ENCODE measurements around the gene CTNNBL1.
"Not testable (repeated sequence)": the region's sequence is repeated elsewhere in the genome, so short reads cannot be mapped to it uniquely, and the experiment has no call there.

Gene CTNNBL1

DNA sequence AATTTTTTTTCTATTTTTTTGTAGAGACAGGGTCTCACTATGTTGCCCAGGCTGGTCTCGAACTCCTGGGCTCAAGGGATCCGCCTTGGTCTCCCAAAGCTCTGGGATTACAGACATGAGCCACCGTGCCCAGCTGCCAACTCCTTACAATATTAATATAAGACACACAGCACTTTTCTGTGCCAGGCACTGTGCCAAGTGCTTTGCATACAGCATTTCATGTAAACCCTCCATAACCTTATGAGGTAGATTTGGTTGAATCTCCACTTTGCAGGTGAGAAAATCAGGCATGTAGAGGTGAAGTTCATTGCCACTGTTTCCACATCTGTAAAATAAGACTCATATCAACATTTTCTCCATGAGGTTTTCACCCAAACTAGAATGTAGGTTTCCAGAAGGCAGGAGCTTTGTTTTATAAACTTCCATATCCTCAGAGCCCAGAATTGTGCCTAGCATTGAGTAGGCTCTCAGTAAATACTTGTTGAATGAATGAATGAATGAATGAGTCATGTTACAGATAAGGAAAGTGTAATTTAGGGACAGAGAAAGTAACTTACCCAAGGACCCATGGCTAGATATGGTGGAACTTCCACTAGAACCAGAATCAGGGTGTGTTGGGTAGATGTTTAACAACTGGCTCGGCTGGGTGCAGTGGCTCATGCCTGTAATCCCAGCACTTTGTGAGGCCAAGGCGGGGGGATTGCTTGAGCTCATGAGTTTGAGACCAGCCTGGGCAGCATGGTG lies 3.0 kb upstream of the CTNNBL1 start:
- TF ChIP-seq GATA1 (IDR thresholded peaks at IDR 0.05; ENCODE audit: low read depth, low read length) (no peak), POLR2A (IDR thresholded peaks at IDR 0.05; ENCODE audit: low read length) (no peak)
- DNase-seq, result no peak

DNA sequence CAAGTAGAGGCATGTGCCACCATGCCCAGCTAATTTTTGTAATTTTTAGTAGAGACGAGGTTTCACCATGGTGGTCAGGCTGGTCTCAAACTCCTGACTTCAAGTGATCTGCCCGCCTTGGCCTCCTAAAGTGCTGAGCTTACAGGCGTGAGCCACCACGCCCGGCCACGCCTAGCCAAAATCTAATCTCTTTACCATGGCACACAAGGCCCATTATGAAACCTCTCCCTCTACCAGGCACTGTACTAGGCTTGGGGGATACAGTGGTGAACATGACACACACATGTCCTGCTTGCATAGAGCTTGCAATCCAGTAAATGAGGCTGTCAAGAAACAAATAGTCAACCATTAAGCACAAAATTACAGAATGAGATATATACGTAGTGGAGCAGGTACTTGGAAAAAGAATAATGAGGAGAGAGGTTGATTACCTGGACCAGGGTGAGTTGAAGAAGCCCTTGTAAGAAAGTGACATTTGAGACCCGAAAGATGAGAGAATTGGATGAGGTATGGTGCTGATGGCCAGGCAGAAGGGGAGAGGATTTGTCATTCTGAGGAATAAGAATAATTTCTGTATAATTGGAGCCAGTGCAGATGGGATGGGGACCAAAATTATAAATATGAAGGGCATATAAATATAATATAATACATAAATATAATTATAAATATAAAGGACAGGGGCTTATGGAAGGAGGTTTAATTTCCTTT lies 1.2 kb upstream of the CTNNBL1 start:
- TF ChIP-seq POLR2A (IDR thresholded peaks at IDR 0.05; ENCODE audit: low read length) (no peak), GATA1 (IDR thresholded peaks at IDR 0.05; ENCODE audit: low read depth, low read length) (no peak)
- peak in 1 of 2 experiments; percentile 29 for DNase-seq

DNA sequence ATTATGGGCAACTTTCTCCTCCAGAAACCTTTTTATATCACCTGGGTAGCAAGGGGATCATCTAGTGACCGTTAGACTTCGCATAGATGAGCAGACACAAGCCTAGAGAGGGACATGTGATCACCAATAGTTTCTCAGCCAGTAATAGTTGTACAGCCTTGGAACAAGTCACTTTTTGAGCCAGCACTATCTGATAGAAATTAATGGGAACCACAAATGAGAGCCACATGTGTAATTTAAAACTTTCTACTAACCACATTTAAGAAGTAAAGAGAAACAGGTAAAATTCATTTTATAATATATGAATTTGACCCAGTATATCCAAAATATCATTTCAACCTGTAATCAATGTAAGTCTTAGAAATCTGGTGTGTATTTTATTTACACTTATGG lies 592 bp upstream of the CTNNBL1 start:
- no peak for DNase-seq

DNA sequence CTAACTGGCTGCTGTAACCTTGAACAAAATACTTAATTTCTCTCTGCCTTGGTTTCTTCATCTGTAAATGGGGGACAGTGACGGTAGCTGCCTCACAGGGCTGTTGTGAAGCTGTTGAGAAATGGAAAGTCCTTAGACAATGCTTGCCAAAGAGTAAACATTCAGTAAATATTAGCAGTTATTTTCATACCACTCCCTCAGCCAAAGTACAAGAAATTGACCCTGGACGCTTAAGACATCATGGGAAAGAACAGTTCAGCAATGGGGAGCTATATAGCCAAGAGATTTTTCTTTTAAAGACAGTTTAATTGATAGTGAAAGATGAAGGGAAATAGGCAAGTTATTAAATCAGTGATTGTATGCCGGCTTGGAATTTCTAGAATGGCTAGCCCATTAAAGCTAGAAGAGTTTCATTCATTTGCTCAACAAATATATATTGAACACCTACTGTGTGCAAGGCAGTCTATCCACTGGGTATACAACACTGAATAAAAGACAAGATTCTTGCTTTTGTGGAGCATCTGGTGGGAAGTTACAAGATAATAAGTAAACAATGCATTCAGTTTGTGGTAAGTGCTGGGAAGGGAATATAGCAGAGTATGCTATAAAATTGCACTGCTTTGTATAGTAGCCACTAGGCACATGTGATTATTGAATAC lies 2.0 kb downstream of the CTNNBL1 start:
- TF ChIP-seq GATA1 (IDR thresholded peaks at IDR 0.05; ENCODE audit: low read depth, low read length) (no peak), POLR2A (IDR thresholded peaks at IDR 0.05; ENCODE audit: low read length) (no peak)
- no peak for DNase-seq

More for the DNA sequence above, 592 bp upstream of the CTNNBL1 start:
- TF ChIP-seq POLR2A (IDR thresholded peaks at IDR 0.05; ENCODE audit: low read length) (no peak), GATA1 (IDR thresholded peaks at IDR 0.05; ENCODE audit: low read depth, low read length) (no peak)

DNA sequence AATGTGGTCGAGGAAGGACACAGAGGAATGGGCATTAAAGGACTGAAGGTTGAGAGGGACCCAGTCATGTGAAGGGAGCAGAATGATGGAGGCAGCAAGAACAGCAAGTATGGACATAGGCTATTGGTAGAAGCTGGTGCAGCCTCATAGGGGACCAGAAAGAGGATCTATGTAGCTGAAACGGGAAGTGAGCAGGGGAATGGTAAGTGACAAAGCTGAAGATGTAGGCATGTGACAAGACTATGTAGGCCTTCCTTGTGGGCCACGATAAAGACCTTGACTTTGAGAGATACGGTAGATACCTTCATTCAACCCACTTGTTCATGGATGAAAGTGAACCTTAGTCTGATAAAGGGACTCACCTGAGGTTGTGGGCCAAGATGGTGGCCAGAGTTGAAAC lies 3.5 kb downstream of the CTNNBL1 start:
- TF ChIP-seq POLR2A (IDR thresholded peaks at IDR 0.05; ENCODE audit: low read length) (no peak), GATA1 (IDR thresholded peaks at IDR 0.05; ENCODE audit: low read depth, low read length) (no peak)
- DNase-seq, result no peak

DNA sequence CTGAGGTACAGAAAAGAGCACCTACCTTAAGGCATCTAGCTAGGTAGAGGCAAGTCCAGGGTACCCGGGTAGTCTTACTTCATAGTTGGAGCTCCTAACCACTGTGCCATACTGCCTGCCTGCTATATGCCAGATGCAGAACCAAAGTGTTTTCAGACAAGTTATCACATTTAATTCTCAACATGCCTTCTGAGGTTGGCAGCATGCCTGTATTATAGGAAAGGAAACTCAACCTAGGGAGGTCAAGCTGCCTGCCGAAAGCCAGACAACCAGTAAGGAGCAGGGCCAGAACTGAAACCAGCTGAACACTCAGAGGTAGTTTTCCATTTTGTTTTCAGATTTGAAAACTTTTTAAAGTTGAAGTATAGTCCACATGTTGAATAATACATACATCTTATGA lies 5.4 kb downstream of the CTNNBL1 start:
- DNase-seq, result peak in 1 of 2 experiments; percentile 14
- TF ChIP-seq POLR2A (IDR thresholded peaks at IDR 0.05; ENCODE audit: low read length), result no peak
- TF ChIP-seq GATA1 (IDR thresholded peaks at IDR 0.05; ENCODE audit: low read depth, low read length), result no peak

DNA sequence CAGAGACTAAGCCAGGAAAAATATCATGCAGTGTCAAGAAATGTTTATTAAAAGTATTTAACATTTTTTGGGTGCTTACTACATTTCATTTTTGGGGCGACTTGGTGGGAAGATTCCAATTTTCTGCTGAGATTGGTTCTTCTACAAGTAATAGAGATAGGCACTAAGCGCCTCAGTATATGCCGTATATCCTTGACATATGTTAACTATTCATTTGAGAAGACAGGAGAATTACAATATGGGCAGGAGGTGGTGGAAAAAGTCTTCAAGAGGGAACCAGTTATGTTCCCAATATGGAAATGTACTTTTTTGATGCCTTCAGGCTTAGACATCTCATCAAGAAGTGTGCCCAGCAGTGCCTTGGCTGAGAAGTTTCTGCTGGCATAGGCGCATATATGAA lies 6.5 kb downstream of the CTNNBL1 start:
- no peak for DNase-seq
- no peak for TF ChIP-seq POLR2A (IDR thresholded peaks at IDR 0.05; ENCODE audit: low read length)
- no peak for TF ChIP-seq GATA1 (IDR thresholded peaks at IDR 0.05; ENCODE audit: low read depth, low read length)

DNA sequence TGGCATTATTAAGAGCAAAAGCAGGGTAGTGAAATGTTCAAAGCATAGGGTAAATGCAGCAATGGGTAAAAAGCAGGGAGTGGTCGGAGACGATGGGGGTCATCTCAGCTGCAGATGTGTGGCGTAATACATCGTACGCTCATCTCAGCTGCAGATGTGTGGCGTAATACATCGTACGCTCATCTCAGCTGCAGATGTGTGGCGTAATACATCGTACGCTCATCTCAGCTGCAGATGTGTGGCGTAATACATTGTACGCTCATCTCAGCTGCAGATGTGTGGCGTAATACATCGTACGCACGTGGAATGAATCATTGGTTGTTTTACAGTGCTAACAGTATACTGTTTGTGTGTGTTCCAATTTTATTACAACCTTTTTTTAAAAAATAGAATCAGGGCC lies 7.8 kb downstream of the CTNNBL1 start:
- DNase-seq, result not testable (repeated sequence)

DNA sequence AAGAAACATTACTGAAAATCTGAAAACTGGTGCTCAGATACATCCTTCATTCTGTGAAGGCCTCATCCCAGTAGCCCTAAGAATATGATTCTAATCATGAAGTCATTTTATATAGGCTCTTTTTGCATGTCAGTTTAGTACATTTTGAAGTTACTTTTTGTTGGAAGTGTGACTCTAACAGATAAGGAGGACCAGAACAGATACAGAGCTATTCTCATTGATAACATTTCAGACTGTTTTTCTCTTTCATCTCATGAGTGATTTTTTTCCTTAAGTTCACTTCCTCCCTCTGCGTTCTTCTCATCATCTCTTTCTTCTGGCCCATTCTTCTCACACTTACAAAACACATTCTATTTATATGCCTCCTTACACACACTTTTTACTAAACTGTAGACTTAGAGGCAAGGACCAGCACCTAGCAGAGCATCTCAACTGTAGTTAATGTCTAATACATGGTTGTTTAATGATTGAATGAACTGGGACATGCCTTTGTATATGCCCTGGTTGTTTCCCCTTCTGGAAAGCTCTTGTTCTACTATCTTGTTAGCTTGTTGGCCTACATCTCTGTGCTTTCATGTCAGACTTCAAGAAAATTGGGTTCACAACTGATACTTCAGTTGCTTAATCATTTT lies 8.7 kb downstream of the CTNNBL1 start:
- DNase-seq, result peak in 1 of 2 experiments; percentile 39
- TF ChIP-seq POLR2A (IDR thresholded peaks at IDR 0.05; ENCODE audit: low read length), result no peak
- TF ChIP-seq GATA1 (IDR thresholded peaks at IDR 0.05; ENCODE audit: low read depth, low read length), result no peak

DNA sequence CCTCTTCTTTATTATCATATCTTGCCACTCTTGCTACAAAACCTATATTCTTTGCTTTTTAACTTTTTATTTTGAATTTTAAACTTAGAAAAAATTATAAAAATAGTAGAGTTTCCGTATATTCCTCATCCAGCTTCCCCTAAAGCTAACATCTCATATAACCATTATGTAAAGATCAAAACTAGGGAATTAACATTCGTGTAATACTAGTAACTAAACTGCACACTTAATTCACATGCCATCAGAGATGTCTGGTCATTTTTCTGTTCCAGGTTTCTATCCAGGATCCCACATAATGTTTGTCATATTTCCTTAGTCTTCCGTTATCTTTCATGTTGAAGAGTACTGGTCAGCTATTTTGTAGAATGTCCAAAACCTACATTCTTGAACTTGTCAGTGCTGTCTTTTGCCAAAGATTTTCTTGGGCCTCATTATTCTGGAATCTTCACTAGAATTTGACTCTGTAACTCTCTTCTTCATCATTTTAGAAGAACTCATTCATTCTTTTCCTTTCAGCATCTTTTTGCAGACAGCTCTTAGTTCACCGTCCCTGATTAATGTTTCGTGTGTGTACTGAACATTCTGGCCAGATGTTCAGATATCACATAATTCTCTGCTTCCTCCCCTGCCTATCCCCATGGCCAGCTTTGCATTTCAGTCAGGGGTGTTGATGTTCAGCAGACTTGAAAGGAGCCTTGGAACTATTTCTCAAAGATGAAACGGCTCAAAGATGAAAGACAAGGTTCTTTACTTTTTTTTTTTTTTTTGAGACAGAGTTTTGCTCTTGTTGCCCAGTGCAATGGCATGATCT lies 9.4 kb downstream of the CTNNBL1 start:
- TF ChIP-seq GATA1 (IDR thresholded peaks at IDR 0.05; ENCODE audit: low read depth, low read length) (no peak), POLR2A (IDR thresholded peaks at IDR 0.05; ENCODE audit: low read length) (no peak)
- DNase-seq, result no peak

DNA sequence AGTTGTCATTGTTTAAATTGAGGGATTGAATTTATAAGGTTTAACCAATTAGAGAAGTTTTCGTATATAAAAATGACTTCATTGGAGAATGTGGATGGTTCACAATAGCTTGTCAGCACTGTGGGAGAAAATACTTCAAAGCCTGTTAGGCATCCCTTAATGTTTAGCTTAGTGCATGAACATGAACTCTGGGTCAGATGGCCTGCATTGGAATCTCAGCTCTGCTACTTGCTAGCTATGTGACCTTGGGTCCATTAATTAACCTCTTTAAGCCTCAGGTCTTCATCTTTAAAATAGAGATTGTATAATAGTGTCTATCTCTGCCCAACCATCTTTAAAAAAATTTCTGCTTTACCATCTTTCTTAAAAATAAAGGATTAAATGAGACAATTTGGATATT lies 11.1 kb downstream of the CTNNBL1 start:
- TF ChIP-seq GATA1 (IDR thresholded peaks at IDR 0.05; ENCODE audit: low read depth, low read length) (no peak), POLR2A (IDR thresholded peaks at IDR 0.05; ENCODE audit: low read length) (no peak)
- DNase-seq, result no peak

DNA sequence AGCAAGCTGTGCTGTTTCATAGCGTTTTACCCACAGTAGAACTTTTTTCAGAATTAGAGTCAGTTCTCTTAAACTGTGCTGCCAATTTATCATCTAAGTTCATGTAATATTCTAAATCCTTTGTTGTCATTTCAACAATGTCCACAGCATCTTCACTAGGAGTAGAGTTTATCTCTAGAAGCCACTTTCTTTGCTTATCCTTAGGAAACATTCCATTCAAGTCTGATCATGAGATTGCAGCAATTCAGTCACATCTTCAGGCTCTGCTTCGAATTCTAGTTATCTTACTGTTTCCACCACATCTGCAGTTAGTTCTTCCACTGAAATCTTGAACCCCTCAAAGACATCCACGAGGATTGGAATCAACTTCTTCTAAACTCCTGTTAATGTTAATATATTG lies 12.5 kb downstream of the CTNNBL1 start:
- peak in 1 of 2 experiments; percentile 13 for DNase-seq

DNA sequence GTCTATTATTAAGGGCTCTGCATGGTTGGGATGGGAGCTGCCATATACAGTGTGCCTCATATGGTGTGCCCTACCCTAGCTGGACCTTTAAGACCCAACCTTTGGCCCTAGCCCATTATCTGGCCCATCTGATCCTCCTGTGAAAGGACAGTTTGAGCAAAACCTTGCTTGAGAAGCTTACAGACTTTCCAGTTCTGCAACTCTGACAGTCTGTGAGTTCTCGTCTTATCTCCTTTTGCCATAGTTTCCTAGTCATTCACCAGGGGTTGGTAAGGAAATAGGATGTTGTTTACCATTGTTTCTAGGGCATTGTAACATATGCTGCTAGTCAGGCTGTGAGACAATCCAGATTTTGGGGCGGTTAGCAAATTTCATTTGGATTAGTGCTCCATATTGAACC lies 17.2 kb downstream of the CTNNBL1 start:
- DNase-seq, result peak; percentile 35 to 78
- TF ChIP-seq POLR2A (IDR thresholded peaks at IDR 0.05; ENCODE audit: low read length), result no peak
- TF ChIP-seq GATA1 (IDR thresholded peaks at IDR 0.05; ENCODE audit: low read depth, low read length), result no peak

More for the DNA sequence above, 12.5 kb downstream of the CTNNBL1 start:
- TF ChIP-seq POLR2A (IDR thresholded peaks at IDR 0.05; ENCODE audit: low read length) (no peak), GATA1 (IDR thresholded peaks at IDR 0.05; ENCODE audit: low read depth, low read length) (no peak)

Measured in erythroblast (primary cell).